Stimulated activated CD4-positive, alpha-beta T cell treated with anti-CD3 and anti-CD28 coated beads, Interleukin-4, amount 100 ng/mL, for 48 hours (primary cell): Measurements from ENCODE around the gene ESM1.

ENCODE experiments used
- DNase-seq, 2 donors: peaks; one replicate each; pipeline ENCODE4 v3.0.0-alpha.2; 2020; ENCODE audit warnings: low read depth in 2 of 2

The ESM1 gene

GRCh38 chr5:54986269-54986654, 869 bp upstream of the ESM1 start:
- no peak for DNase-seq

GRCh38 chr5:54981928-54982327, 3.5 kb downstream of the ESM1 start:
- no peak for DNase-seq

- no peak for DNase-seq
Measured at GRCh38 chr5:54975701-54976100, 9.7 kb downstream of the ESM1 start.

GRCh38 chr5:54969856-54970828, 15.3 kb downstream of the ESM1 start:
- DNase-seq, result no peak

GRCh38 chr5:54969242-54969641, 16.2 kb downstream of the ESM1 start:
- DNase-seq, result no peak

GRCh38 chr5:54965806-54966205, 19.6 kb downstream of the ESM1 start:
- DNase-seq, result no peak

GRCh38 chr5:54964405-54964804, 21.0 kb downstream of the ESM1 start:
- DNase-seq, result no peak

GRCh38 chr5:54959673-54960418, 25.5 kb downstream of the ESM1 start:
- DNase-seq, result peak; percentile 16 to 41

- no peak for DNase-seq
Measured at GRCh38 chr5:54956922-54957321, 28.5 kb downstream of the ESM1 start.

GRCh38 chr5:54947187-54947586, 38.2 kb downstream of the ESM1 start:
- DNase-seq, result no peak

GRCh38 chr5:54946306-54946819, 39.0 kb downstream of the ESM1 start:
- no peak for DNase-seq

GRCh38 chr5:54944364-54944763, 41.0 kb downstream of the ESM1 start:
- peak; percentile 4 to 6 for DNase-seq

GRCh38 chr5:54942064-54942778, 43.2 kb downstream of the ESM1 start:
- DNase-seq, result no peak

GRCh38 chr5:54936201-54936600, 49.2 kb downstream of the ESM1 start:
- no peak for DNase-seq

- no peak for DNase-seq
Measured at GRCh38 chr5:54932789-54933188, 52.6 kb downstream of the ESM1 start.

GRCh38 chr5:54930736-54931135, 54.7 kb downstream of the ESM1 start:
- peak in 1 of 2 donors; percentile 7 for DNase-seq
